B cell (primary cell): Measurements from ENCODE around the gene GSTM3. TPM values are rescaled to one million over a fixed set of nuclear protein-coding genes. Genes with fewer than 3 reads are reported as not detected.

ENCODE experiments used
- ATAC-seq: fragments of 200-7000 bp; cut with Tn5 transposase; one replicate; pipeline ENCODE4 v1.10.0; 2021; ENCODE audit warnings: low read depth, mild to moderate bottlenecking, moderate number of reproducible peaks, moderate library complexity
- CTCF ChIA-PET: fragments of 350-600 bp; sonication (Branson Sonifier 250); formaldehyde crosslinking; loops from one replicate; lab custom pipeline; 2021; ENCODE audit warnings: antibody characterized with exemption, inconsistent platforms; lab: Charles Lee
- POLR2A ChIA-PET: fragments of 350-600 bp; sonication (Branson Sonifier 250); formaldehyde crosslinking; loops from one replicate; lab custom pipeline; 2021; ENCODE audit warnings: antibody characterized with exemption; lab: Charles Lee
- DNase-seq: peaks from one replicate; pipeline ENCODE4 v3.0.0; 2013
- H2AFZ ChIP-seq: 2 replicates; pipeline ENCODE4 v1.6.1; 2012; ENCODE audit warnings: mild to moderate bottlenecking, low read depth, low read length; ENCODE audit not compliant: insufficient read depth, poor library complexity, severe bottlenecking
- H3K27ac ChIP-seq, 2 donors: 1 replicate in 1 of 2; 2 replicates in 1 of 2; pipeline ENCODE4 v1.5.1; 2012 to 2013; ENCODE audit warnings: low read length in 2 of 2, mild to moderate bottlenecking in 2 of 2, moderate library complexity in 1 of 2
- H3K27me3 ChIP-seq, 4 experiments: fragments of 200-600 bp in 1 of 4; sonication (generic) in 1 of 4; replicated peaks in 1 of 4; 1 replicate in 2 of 4; 2 replicates in 2 of 4; pipeline versions ENCODE4 v1.6.1 to v1.7.0; 2013 to 2016; ENCODE audit warnings: low read length in 3 of 4, mild to moderate bottlenecking in 2 of 4, mixed read lengths in 1 of 4, moderate library complexity in 1 of 4; ENCODE audit not compliant: insufficient read depth in 4 of 4, control insufficient read depth in 3 of 4; ENCODE audit errors: control extremely low read depth in 1 of 4
- H3K36me3 ChIP-seq, 2 experiments: replicated peaks in 1 of 2; 1 replicate in 1 of 2; 2 replicates in 1 of 2; pipeline versions ENCODE4 v1.6.1 to v1.7.1; 2013; ENCODE audit warnings: low read length in 1 of 2; ENCODE audit not compliant: insufficient read depth in 2 of 2, control insufficient read depth in 1 of 2; ENCODE audit errors: control extremely low read depth in 1 of 2, extremely low read depth in 1 of 2
- H3K4me1 ChIP-seq, 2 donors: fragments of 200-600 bp in 1 of 2; sonication (generic) in 1 of 2; 1 replicate in 1 of 2; 2 replicates in 1 of 2; pipeline versions ENCODE4 v1.5.1 to v1.6.1; 2013 to 2017; ENCODE audit warnings: low read length in 2 of 2; ENCODE audit not compliant: control insufficient read depth in 2 of 2, insufficient read depth in 2 of 2
- H3K4me2 ChIP-seq: replicated peaks from 2 replicates; pipeline ENCODE3; 2012; ENCODE audit warnings: mild to moderate bottlenecking, low read depth, low read length; ENCODE audit not compliant: poor library complexity, severe bottlenecking
- H3K4me3 ChIP-seq, 5 experiments: fragments of 200-600 bp in 1 of 5; sonication (generic) in 1 of 5; 1 replicate in 3 of 5; 2 replicates in 2 of 5; pipeline versions ENCODE4 v1.5.1 to v1.7.0; 2011 to 2016; ENCODE audit warnings: low read length in 4 of 5, mild to moderate bottlenecking in 4 of 5, low read depth in 2 of 5, control low read depth in 1 of 5, moderate library complexity in 1 of 5; ENCODE audit not compliant: insufficient read depth in 1 of 5; ENCODE audit errors: control extremely low read depth in 1 of 5, extremely low read depth in 1 of 5
- H3K79me2 ChIP-seq: fragments of 200-600 bp; sonication (generic); one replicate; pipeline ENCODE4 v1.6.0; 2016; ENCODE audit warnings: low read length; ENCODE audit not compliant: control insufficient read depth, insufficient read depth
- H3K9ac ChIP-seq: fragments of 200-600 bp; sonication (generic); 2 replicates; pipeline ENCODE4 v1.6.1; 2017; ENCODE audit warnings: mild to moderate bottlenecking, low read length, moderate library complexity
- H3K9me3 ChIP-seq, 3 donors: one replicate each; pipeline versions ENCODE4 v1.6.1 to v1.7.1; 2013; ENCODE audit warnings: low read length in 2 of 3; ENCODE audit not compliant: control insufficient read depth in 2 of 3, insufficient read depth in 1 of 3; ENCODE audit errors: control extremely low read depth in 1 of 3
- H4K20me1 ChIP-seq: 2 replicates; pipeline ENCODE4 v1.6.0; 2012; ENCODE audit warnings: mild to moderate bottlenecking, low read length; ENCODE audit not compliant: insufficient read depth, control insufficient read depth, poor library complexity, severe bottlenecking
- H3K27ac Mint-ChIP-seq: one replicate; pipeline ENCODE4 v1.8.0; 2021; ENCODE audit warnings: mixed read lengths
- H3K27me3 Mint-ChIP-seq: one replicate; pipeline ENCODE4 v1.8.0; 2021; ENCODE audit warnings: mixed read lengths
- H3K4me1 Mint-ChIP-seq: one replicate; pipeline ENCODE4 v1.8.0; 2021; ENCODE audit warnings: mixed read lengths
- H3K4me3 Mint-ChIP-seq: one replicate; pipeline ENCODE4 v1.8.0; 2021; ENCODE audit warnings: mixed read lengths
- H3K9me3 Mint-ChIP-seq: one replicate; pipeline ENCODE4 v1.8.0; 2022; ENCODE audit warnings: mixed read lengths; ENCODE audit not compliant: insufficient read depth
- CTCF ChIP-seq: fragments of 200-600 bp; IDR thresholded peaks from one replicate; pipeline ENCODE4 v1.8.0; 2022; ENCODE audit warnings: antibody characterized with exemption, mild to moderate bottlenecking
- EZH2 ChIP-seq: IDR thresholded peaks from 2 replicates; pipeline ENCODE4 v1.6.1; 2012; ENCODE audit warnings: borderline replicate concordance, low read depth, mild to moderate bottlenecking, moderate library complexity, low read length; ENCODE audit not compliant: insufficient read depth, poor library complexity, severe bottlenecking
- WGBS: methylation state at CpG from one replicate; pipeline ENCODE4 v1.1.5; 2013; ENCODE audit warnings: missing lambda C conversion rate; ENCODE audit not compliant: insufficient coverage; 5-methylcytosine and 5-hydroxymethylcytosine counted together
- intact Hi-C: fragments of 100-400 bp; cut with micrococcal nuclease; formaldehyde crosslinking; loops from one replicate; pipeline ENCODE4 v1.10.0; 2022
- polyA plus RNA-seq: library from polyadenylated mRNA; depleted of rRNA; stranded (reverse); fragments of >200 nt; gene quantifications from 2 replicates; pipeline ENCODE4 v1.2.3, GENCODE V29; 2012
- total RNA-seq, 2 donors: library from RNA; stranded (reverse); fragments of 120-200 nt in 1 of 2; gene quantifications; 1 replicate in 1 of 2; 2 replicates in 1 of 2; pipeline versions ENCODE4 v1.2.3 to v1.2.4, GENCODE V29; 2013 to 2022

The GSTM3 gene
- total and polyA plus RNA-seq, 2 donors (not counting 1 experiment from before 2014, with no cell fraction given) = 1.9 to 2.8 TPM

GRCh38 chr1:109782514-109782913, 41.7 kb upstream of the GSTM3 start:
- no peak for ATAC-seq
- peaks cover 0 to 9% (median 2%) of the 10 kb centered on the region in 3 donors for H3K9me3 ChIP-seq
- H3K4me1 ChIP-seq = no peaks in the 10 kb centered on the region
- peaks cover 0 to 3% (median 0%) of the 10 kb centered on the region in 4 experiments for H3K27me3 ChIP-seq
- no peak overlapping the region for H3K4me2 ChIP-seq
- CTCF ChIA-PET = interaction anchor here (1.3 to 21.2 kb wide), 3 partner anchors 141 to 225 kb away, joined by 3 to 667 read pairs (median 5); partner anchors contain the start of gene AHCYL1
- no peak overlapping the region for H3K4me3 ChIP-seq
- POLR2A ChIA-PET = no interaction called here
- no peak overlapping the region for H3K27ac ChIP-seq
- Mint-ChIP-seq H3K27ac (no peak overlapping the region), H3K4me3 (no peak overlapping the region), H3K9me3 (peaks cover 9% of the 10 kb centered on the region), H3K27me3 (peaks cover 5% of the 10 kb centered on the region), H3K4me1 (no peaks in the 10 kb centered on the region)
- TF ChIP-seq EZH2 (no peak), CTCF (no peak)
- no peak for DNase-seq
- no CpG with 5 or more reads among the region's 1 CpG for WGBS
- no peaks in the 10 kb centered on the region for H3K79me2 ChIP-seq
- H3K9ac ChIP-seq = no peak overlapping the region
- no peak overlapping the region for H2AFZ ChIP-seq
- intact Hi-C loops = no loop called here
- no peaks in the 10 kb centered on the region for H4K20me1 ChIP-seq
- H3K36me3 ChIP-seq = no peaks in the 10 kb centered on the region

GRCh38 chr1:109781806-109782205, 41.0 kb upstream of the GSTM3 start:
- WGBS = 0% methylated on average over 1 of the region's 2 CpGs
- H3K9me3 ChIP-seq = peaks cover 0 to 9% (median 2%) of the 10 kb centered on the region in 3 donors
- no peaks in the 10 kb centered on the region for H3K36me3 ChIP-seq
- H3K79me2 ChIP-seq = no peaks in the 10 kb centered on the region
- CTCF ChIA-PET = interaction anchor here (1.1 to 21.2 kb wide), 3 partner anchors 141 to 230 kb away, joined by 3 to 667 read pairs (median 3); partner anchors contain the start of gene AHCYL1
- Mint-ChIP-seq H3K9me3 (peaks cover 9% of the 10 kb centered on the region), H3K27me3 (peaks cover 5% of the 10 kb centered on the region), H3K4me1 (no peaks in the 10 kb centered on the region), H3K4me3 (no peak overlapping the region), H3K27ac (no peak overlapping the region)
- no peak overlapping the region for H2AFZ ChIP-seq
- H3K9ac ChIP-seq = no peak overlapping the region
- H3K27me3 ChIP-seq = peaks cover 0 to 3% (median 0%) of the 10 kb centered on the region in 4 experiments
- DNase-seq (no peak), ATAC-seq (no peak)
- no peak overlapping the region for H3K4me2 ChIP-seq
- no peak for TF ChIP-seq CTCF
- no peak for TF ChIP-seq EZH2
- no peaks in the 10 kb centered on the region for H4K20me1 ChIP-seq
- intact Hi-C loops = no loop called here
- H3K4me1 ChIP-seq = peaks cover 0 to 3% of the 10 kb centered on the region in 2 donors
- no peak overlapping the region for H3K4me3 ChIP-seq
- POLR2A ChIA-PET = interaction anchor here (0.7 kb wide), 1 partner anchor 203 kb away, joined by 3 read pairs; the partner anchor contains the start of gene AHCYL1
- H3K27ac ChIP-seq = no peak overlapping the region
